Fibroblast of skin of abdomen (primary cell): ENCODE data around the gene SLC35E3.
"Not testable (repeated sequence)": the region's sequence is repeated elsewhere in the genome, so short reads cannot be mapped to it uniquely, and the experiment has no call there.

Experiments
- DNase-seq: peaks from one replicate; pipeline ENCODE4 v3.0.0-alpha.2; 2013

The SLC35E3 gene

DNA sequence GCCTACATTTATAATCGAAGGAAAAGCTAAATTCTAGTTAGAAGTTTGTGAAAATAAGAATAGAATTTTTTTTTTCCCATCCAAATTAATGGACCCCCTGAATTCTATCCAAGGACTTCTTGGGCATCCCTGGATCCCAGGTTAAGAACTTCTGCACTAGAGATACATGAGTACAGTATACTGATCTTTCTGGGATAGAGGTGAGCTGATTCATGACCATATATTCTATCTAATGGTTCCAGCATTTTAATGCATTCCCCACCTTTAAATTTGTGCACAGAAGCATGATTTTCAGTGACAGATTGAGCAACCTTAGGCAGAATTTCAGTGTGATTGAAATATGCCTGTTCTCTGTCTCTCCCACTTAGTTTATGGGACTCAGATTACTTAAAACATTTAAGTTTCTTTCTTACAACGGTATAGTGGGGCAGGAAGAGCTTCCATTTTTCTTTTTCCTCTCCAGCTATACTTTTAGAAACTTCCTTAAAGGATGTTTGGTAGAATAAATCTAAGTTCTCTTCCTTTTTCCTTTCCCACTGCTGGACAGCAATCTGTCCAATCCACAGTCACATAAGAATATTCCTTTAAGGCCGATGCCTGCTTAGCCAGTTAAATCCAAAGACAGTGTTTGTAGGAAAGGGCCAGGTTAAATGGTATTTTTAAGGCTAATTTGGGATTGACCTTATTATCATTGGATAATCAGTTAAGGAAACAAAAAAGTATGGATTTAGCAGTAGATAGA lies 68.7 kb downstream of the SLC35E3 start:
- DNase-seq: no peak

DNA sequence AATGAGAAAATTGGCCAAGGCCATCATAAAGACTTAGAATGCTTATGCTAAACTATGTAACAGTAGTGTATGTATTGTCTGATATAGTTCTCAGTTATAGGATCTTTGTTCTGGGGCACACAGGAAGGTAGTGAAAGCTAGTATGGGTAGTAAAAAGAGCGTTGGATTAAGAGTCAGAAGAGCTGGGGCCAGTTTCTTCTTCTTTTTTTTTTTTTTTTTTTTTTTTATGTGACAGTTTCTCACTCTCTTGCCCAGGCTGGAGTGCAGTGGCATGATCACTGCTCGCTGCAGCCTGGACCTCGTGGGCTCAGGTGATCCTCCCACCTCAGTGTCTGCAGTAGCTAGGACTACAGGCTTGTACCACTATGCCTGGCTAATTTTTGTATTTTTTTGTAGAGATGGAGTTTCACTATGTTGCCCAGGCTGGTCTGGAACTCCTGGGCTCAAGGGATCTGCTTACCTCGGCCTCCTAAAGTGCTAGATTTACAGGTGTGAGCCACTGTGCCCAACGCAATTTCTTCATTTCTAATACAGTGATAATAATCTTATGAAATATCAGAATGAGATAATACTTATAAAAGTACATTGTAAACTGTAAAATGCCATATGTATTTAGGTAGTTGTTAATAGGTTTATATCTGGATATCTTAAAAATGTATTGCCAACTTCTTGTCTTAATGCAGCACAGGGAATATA lies 69.4 kb downstream of the SLC35E3 start:
- no peak for DNase-seq

DNA sequence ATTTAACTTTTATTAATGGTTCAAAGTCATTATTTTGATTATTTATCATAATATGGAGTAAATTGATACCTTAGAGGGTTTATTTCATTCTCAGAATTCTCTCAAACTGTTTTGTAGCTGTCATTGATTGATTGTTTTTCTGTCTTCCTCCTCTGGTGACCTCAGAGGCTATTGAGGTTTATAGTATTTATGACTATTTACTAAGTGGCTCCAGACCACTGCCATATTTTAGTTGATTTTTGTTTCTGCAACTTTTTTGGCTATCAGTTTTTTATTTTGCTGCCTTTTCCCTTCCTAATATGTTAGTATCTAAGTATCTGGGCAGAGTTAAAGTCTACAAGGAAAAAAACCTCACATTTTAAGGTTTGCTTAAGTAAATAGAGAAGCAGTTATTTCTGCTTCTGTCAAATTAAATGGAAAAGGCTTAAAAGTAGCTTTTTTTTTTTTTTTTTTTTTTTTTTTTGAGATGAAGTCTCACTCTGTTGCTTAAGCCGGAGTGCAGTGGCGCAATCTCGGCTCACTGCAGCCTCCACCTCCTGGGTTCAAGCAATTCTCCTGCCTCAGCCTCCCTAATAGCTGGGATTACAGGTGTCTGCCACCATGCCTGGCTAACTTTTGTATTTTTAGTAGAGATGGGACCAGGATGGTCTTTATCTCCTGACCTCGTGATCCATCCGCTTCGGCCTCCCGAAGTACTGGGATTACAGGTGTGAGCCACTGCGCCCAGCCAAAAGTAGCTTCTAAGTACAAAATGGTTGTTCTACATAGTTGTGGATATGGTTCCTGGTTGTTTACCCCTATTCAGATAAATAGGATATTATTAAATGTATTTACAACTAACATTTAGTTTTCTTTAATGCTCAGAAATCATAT lies 70.2 kb downstream of the SLC35E3 start:
- DNase-seq: no peak

DNA sequence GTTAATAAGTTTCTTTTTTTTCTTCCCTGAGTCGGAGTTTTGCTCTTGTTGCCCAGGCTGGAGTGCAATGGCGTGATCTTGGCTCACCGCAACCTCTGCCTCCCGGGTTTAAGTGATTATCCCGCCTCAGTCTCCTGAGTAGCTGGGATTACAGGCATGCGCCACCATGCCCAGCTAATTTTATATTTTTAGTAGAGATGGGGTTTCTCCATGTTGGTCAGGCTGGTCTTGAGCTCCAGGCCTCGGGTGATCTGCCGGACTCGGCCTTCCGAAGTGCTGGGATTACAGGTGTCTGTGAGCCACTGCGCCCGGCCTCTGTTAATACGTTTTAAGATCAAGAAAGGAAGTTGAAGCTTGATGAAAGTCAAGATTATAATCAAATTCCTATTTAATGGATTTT lies 73.5 kb downstream of the SLC35E3 start:
- not testable (repeated sequence) for DNase-seq

DNA sequence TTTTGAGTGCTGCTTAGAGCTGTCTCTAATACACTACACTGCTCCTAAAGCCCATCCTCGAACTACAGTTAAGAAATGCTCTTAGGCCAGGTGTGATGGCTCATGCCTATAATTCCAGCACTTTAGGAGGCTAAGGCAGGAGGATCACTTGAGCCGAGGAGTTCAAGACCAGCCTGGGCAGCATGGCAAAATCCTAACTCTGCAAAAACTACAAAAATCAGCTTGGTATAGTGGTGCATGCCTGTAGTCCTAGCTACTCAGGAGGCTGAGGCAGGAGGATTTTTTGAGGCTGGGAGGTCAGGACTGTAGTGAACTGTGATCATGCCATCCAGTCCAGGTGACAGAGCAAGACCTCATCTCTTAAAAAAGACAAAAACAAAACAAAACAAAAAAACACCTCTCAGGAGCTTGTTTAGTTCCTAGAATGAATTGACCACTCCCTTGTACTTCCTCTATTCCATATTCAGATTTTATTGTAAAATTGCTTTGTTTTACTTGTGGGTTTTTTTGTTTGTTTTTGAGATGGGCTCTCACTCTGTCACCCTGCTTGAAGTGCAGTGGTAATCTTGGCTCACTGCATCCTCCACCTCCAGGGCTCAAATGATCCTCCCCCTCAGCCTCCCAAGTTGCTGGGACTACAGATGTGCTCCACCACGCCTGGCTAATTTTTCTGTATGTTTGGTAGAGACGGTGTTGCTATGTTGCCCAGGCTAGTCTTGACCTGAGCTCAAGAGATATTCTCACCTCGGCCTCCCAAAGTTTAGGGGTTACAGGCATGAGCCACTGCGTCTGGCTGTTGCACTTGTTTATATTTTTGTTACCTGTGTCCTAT lies 75.6 kb downstream of the SLC35E3 start:
- DNase-seq: no peak

DNA sequence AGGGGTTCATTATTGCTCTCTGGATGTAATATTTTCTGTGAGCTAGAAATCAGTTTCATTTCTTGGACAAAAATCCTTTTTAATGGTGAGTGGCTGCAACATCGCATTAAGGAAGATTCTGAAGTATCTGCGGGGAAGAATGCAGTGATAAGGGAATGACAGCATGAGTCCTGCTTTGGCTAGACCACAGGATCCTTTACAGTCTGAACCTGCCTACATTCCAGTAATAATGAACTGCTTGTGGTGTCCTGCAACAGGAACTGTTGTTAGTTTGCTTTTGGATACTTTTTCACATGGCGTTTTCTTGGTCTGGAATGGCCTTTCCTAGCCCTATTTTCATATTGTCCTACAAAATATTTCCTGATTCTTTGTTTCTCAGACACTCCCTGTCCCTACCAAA lies 77.7 kb downstream of the SLC35E3 start:
- no peak for DNase-seq

DNA sequence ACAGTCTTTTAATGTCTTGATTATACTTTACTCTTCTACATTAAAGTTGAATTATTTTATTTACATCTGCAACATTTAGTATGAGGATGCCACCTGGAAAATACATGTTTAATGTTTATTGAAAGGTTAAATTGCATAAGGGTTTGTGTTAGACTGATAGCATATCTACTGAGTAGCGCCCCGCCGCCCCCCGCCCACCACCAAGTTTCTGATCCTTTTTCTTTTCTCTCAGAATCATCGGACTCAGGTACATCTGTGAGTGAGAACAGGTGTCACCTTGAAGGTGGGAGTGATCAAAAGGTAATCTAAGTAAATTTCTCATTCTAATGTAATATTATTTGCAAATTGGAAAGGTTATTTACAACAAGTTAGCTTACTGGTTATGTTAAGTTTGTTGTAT lies 78.2 kb downstream of the SLC35E3 start:
- DNase-seq: no peak

DNA sequence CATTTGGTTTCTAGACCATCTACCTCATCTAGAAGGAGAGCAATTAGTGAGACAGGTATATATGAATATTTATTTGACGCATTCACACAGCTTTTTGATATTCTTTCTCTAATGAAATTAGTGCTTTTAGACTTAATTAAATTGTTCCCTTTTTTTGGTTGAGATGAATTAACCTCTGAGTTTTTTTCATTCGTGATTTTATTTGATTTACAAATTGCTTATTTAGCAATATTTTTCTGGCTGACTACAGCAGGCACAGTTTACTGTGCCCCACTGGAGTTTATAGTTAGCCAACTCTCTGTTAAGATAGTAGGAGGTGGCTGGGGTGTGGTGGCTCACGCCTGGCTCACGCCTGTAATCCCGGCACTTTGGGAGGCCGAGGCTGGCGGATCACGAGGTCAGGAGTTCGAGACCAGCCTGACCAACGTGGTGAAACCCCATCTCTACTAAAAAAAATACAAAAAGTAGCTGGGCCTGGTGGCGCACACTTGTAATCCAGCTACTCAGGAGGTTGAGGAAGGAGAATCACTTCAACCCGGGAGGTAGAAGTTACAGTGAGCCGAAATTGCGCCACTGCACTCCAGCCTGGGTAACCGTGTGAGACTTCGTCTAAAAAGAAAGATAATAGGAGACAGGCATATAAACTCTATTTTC lies 78.7 kb downstream of the SLC35E3 start:
- no peak for DNase-seq

DNA sequence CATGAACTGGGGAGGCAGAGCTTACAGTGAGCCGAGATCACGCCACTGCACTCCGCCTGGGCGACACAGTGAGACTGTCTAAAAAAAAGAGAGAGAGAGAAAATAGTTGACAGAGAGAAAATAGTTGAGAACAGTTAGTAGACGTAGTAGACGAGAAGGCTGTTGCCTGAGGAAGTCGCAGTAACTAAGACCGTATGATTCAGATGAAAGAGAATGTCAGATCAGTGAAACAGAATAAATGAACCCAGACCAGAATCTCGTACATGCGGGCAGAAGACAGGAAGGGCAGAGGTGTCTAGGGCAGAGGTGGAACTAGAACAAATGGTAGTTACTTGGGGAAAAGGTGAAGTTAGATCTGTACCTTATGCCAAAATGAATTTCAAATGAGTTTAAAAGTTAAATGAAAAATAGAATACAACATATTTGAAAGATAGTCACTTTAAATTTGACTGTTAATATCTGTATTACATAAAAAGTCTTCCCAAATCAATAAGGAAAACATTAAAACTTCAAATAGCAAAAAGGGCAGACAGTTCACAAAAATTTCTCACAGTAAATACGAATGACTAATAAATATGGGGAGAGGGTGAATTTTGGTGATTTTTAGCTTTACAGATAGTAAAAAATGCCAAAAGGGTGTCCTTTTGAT lies 79.7 kb downstream of the SLC35E3 start:
- no peak for DNase-seq

DNA sequence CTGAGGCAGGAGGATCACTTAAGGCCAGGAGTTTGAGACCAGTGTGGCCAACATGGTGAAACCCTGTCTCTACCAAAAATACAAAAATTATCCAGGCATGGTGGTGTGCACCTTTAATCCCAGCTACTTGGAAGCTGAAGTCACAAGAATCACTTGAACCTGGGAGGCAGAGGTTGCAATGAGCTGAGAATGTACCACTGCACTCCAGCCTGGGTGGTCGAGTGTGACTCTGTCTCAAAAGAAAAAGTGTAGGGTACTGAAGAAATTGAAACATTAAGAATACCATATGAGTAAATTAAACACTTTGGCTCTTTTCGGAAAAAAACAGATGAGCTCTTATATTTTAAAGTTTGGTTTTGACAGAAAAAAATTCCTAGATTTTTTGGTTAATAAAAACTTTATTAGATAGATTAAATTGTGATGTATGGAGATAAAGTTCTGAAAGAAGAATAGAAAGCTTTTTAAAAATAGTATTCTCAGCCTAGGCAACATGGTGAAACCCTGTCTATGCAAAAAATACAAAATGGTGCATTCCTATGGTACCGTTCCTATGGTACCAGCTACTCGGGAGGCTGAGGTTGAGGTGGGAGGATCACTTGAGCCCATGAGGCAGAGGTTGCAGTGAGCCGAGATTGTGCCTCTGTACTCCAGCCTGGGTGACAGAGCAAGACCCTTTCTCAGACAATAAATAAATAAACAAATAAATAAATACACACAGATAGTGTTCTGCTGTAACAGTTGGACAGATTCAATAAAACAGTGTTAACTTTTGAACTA lies 82.1 kb downstream of the SLC35E3 start:
- DNase-seq: no peak

DNA sequence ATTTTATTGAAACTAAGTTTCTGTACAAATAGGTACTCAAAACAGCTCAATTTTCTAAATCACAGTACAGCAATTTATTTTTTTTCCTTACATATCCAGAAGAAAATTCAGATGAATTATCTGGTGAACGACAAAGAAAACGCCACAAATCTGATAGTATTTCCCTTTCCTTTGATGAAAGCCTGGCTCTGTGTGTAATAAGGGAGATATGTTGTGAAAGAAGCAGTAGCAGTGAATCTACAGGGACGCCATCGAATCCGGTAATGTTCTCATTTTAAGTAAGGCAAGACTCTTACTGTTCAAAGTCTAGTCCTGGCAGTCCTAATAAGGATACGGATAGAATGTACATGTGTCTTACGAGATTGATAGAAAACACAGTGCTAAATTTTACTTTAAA lies 82.7 kb downstream of the SLC35E3 start:
- no peak for DNase-seq
